ENCODE data around the gene CEBPE.

The CEBPE gene

DNA sequence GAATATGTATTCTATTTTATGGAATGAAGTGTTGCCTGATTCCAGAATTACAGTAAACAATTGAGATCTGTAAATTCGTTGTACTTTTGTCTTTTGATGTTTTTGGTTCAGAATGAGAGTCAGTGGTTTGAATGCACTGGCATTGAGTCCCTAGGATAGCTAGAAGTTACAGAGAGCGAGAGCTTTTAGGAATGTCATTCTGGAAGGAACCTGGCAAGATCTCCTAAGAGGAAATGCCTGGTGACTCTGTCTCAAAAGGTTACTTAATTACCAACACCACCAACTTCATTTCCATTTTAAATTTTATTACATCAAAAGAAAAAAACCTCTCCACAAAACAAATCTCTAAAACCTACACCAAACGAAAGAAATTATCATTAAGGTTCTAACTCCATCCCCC lies 6.0 kb upstream of the CEBPE start:
- no peak overlapping the region for H3K4me3 ChIP-seq (ENCODE audit: low read depth, low read length, poor library complexity, severe bottlenecking)
- H3K27ac ChIP-seq (ENCODE audit: low read depth, low read length, poor library complexity, severe bottlenecking): no peak overlapping the region

DNA sequence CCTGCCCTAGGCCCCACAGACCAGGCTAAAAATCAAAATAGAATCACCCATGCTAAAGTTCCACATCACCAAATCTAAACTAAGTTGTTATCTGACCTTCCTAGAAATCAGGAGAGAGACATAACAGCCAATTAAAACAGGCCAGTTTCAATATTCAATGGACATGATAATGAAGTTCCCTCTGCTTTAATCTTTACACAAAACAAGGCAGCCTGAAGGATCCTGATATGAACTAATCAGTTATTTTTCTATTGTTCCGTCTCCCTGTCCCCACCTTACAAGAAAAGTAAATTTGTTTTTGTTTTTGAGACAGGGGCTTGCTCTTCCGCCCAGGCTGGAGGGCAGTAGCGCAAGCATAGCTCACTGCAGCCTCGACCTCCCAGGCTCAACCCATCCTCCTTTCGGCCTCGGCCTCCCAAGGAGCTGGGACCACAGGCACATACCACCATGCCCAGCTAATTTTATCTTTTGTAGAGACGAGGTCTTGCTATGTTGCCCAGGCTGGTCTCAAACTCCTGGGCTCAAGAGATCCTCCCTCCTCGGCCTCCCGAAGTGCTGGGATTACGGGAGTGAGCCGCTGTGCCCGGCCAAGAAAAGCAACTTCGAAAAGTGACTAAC lies 5.4 kb upstream of the CEBPE start:
- Histone ChIP-seq H3K9me3 (ENCODE audit: low read length) (no peaks in the 10 kb centered on the region), H3K9ac (ENCODE audit: low read length) (no peak overlapping the region), H3K4me3 (ENCODE audit: low read depth, low read length, poor library complexity, severe bottlenecking) (no peak overlapping the region), H3K9me2 (ENCODE audit: low read depth, low read length) (no peaks in the 10 kb centered on the region), H3K4me2 (ENCODE audit: low read length) (no peak overlapping the region), H3K27ac (ENCODE audit: low read depth, low read length, poor library complexity, severe bottlenecking) (no peak overlapping the region), H3K27me3 (ENCODE audit: insufficient read depth, low read length) (no peaks in the 10 kb centered on the region; the same call in 1 of the 2 replicates), H3F3A (ENCODE audit: insufficient read depth, low read length) (no peaks in the 10 kb centered on the region), H4K20me1 (ENCODE audit: insufficient read depth, low read length) (no peaks in the 10 kb centered on the region), H2AFZ (ENCODE audit: low read length) (no peak overlapping the region), H3K79me2 (ENCODE audit: insufficient read depth, low read length) (no peaks in the 10 kb centered on the region), H3K36me3 (ENCODE audit: insufficient read depth, low read length) (no peaks in the 10 kb centered on the region), H3K4me1 (ENCODE audit: insufficient read depth, low read length, severe bottlenecking) (peaks cover 19% of the 10 kb centered on the region)
- TF ChIP-seq, protein P1, sequence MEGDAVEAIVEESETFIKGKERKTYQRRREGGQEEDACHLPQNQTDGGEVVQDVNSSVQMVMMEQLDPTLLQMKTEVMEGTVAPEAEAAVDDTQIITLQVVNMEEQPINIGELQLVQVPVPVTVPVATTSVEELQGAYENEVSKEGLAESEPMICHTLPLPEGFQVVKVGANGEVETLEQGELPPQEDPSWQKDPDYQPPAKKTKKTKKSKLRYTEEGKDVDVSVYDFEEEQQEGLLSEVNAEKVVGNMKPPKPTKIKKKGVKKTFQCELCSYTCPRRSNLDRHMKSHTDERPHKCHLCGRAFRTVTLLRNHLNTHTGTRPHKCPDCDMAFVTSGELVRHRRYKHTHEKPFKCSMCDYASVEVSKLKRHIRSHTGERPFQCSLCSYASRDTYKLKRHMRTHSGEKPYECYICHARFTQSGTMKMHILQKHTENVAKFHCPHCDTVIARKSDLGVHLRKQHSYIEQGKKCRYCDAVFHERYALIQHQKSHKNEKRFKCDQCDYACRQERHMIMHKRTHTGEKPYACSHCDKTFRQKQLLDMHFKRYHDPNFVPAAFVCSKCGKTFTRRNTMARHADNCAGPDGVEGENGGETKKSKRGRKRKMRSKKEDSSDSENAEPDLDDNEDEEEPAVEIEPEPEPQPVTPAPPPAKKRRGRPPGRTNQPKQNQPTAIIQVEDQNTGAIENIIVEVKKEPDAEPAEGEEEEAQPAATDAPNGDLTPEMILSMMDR (IDR thresholded peaks at IDR 0.05; ENCODE audit: low read length): no peak
- TF ChIP-seq EZH2 (IDR thresholded peaks at IDR 0.05; ENCODE audit: borderline replicate concordance, low read length): no peak

More for the DNA sequence above, 6.0 kb upstream of the CEBPE start:
- H3K79me2 ChIP-seq (ENCODE audit: insufficient read depth, low read length): no peaks in the 10 kb centered on the region
- peaks cover 13% of the 10 kb centered on the region for H3K4me1 ChIP-seq (ENCODE audit: insufficient read depth, low read length, severe bottlenecking)
- no peak overlapping the region for H3K4me2 ChIP-seq (ENCODE audit: low read length)
- no peaks in the 10 kb centered on the region for H3K9me3 ChIP-seq (ENCODE audit: low read length)
- no peak overlapping the region for H3K9ac ChIP-seq (ENCODE audit: low read length)
- no peaks in the 10 kb centered on the region for H3F3A ChIP-seq (ENCODE audit: insufficient read depth, low read length)
- no peaks in the 10 kb centered on the region for H3K36me3 ChIP-seq (ENCODE audit: insufficient read depth, low read length)
- no peak overlapping the region for H2AFZ ChIP-seq (ENCODE audit: low read length)
- H3K27me3 ChIP-seq (ENCODE audit: insufficient read depth, low read length): no peaks in the 10 kb centered on the region; the same call in 1 of the 2 replicates
- TF ChIP-seq EZH2 (IDR thresholded peaks at IDR 0.05; ENCODE audit: borderline replicate concordance, low read length): no peak
- TF ChIP-seq, protein P1 (IDR thresholded peaks at IDR 0.05; ENCODE audit: low read length): no peak
- H3K9me2 ChIP-seq (ENCODE audit: low read depth, low read length): no peaks in the 10 kb centered on the region
- H4K20me1 ChIP-seq (ENCODE audit: insufficient read depth, low read length): no peaks in the 10 kb centered on the region

DNA sequence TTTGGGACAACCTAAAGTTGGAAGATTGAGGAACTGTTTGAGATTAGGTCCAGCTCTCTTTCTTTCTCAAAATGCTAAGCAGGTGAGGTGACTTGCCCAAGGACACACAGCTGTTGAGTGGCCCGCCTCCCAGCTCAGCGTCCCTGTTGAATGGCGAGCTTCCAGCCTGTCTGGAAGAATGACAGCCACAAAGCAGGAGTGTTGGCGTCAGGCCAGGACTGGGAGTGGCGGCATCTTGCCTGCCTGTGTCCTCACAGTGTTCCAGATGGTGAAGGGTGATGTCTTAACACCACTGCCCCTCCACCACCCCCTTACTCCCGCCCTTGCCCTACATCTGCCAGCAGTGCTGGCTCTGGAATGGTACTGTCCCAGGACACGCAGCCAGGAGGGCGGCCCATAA lies 4.4 kb upstream of the CEBPE start:
- no peak overlapping the region for H3K27ac ChIP-seq (ENCODE audit: low read depth, low read length, poor library complexity, severe bottlenecking)
- no peaks in the 10 kb centered on the region for H4K20me1 ChIP-seq (ENCODE audit: insufficient read depth, low read length)
- no peaks in the 10 kb centered on the region; the same call in 1 of the 2 replicates for H3K27me3 ChIP-seq (ENCODE audit: insufficient read depth, low read length)
- TF ChIP-seq EZH2 (IDR thresholded peaks at IDR 0.05; ENCODE audit: borderline replicate concordance, low read length): no peak
- TF ChIP-seq, protein P1 (IDR thresholded peaks at IDR 0.05; ENCODE audit: low read length): no peak
- H3K9me2 ChIP-seq (ENCODE audit: low read depth, low read length): no peaks in the 10 kb centered on the region
- no peak overlapping the region for H3K4me3 ChIP-seq (ENCODE audit: low read depth, low read length, poor library complexity, severe bottlenecking)
- H3K36me3 ChIP-seq (ENCODE audit: insufficient read depth, low read length): no peaks in the 10 kb centered on the region
- no peak overlapping the region for H3K4me2 ChIP-seq (ENCODE audit: low read length)
- H3K4me1 ChIP-seq (ENCODE audit: insufficient read depth, low read length, severe bottlenecking): peaks cover 24% of the 10 kb centered on the region
- no peak overlapping the region for H3K9ac ChIP-seq (ENCODE audit: low read length)
- H3K9me3 ChIP-seq (ENCODE audit: low read length): no peaks in the 10 kb centered on the region
- H2AFZ ChIP-seq (ENCODE audit: low read length): no peak overlapping the region
- no peaks in the 10 kb centered on the region for H3K79me2 ChIP-seq (ENCODE audit: insufficient read depth, low read length)
- no peaks in the 10 kb centered on the region for H3F3A ChIP-seq (ENCODE audit: insufficient read depth, low read length)

All from OCI-LY1 (cell line).